ENCODE measurements around the gene GCAT. TPM values are rescaled to one million over a fixed set of nuclear protein-coding genes. Genes with fewer than 3 reads are reported as not detected.

Gene GCAT
- total RNA-seq, 1 donor from 2014 or later = 14.3 TPM

DNA sequence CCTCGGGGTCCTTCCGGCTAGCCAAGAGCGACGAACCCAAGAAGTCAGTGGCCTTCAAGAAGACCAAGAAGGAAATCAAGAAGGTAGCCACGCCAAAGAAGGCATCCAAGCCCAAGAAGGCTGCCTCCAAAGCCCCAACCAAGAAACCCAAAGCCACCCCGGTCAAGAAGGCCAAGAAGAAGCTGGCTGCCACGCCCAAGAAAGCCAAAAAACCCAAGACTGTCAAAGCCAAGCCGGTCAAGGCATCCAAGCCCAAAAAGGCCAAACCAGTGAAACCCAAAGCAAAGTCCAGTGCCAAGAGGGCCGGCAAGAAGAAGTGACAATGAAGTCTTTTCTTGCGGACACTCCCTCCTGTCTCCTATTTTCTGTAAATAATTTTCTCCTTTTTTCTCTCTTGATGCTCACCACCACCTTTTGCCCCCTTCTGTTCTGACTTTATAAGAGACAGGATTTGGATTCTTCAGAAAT lies 1.9 kb upstream of the GCAT start:
- no peak overlapping the region for H2AFZ ChIP-seq (ENCODE audit: low read depth, low read length)

GRCh38 chr22:37806409-37807333 lies 1.1 kb upstream of the GCAT start:
- H2AFZ ChIP-seq (ENCODE audit: low read depth, low read length) = no peak overlapping the region

More for the DNA sequence above, 1.9 kb upstream of the GCAT start:
- Histone ChIP-seq H3K4me3 (ENCODE audit: insufficient read depth, low read depth, low read length) (peak overlapping the region; percentile 55), H3K4me1 (ENCODE audit: insufficient read depth, low read length) (peaks cover 44% of the 10 kb centered on the region), H3K9me3 (ENCODE audit: insufficient read depth, low read depth, low read length) (no peaks in the 10 kb centered on the region), H3K36me3 (ENCODE audit: insufficient read depth, low read length) (peaks cover under 1% of the 10 kb centered on the region), H3K27me3 (ENCODE audit: insufficient read depth, low read length) (no peaks in the 10 kb centered on the region), H4K20me1 (ENCODE audit: insufficient read depth, low read length) (peaks cover 16% of the 10 kb centered on the region), H3K4me2 (ENCODE audit: low read length) (peak overlapping the region; percentile 92), H3K27ac (ENCODE audit: low read depth, low read length) (no peak overlapping the region), H3K79me2 (ENCODE audit: insufficient read depth, low read length) (peaks cover 18% of the 10 kb centered on the region), H3K9ac (ENCODE audit: low read length) (peak overlapping the region; percentile 87)
- no peak for DNase-seq (ENCODE audit: low read depth)
- Mint-ChIP-seq H3K27ac (ENCODE audit: unreplicated experiment) (no peak overlapping the region), H3K27me3 (ENCODE audit: low read depth, unreplicated experiment) (peaks cover 19% of the 10 kb centered on the region), H3K4me1 (ENCODE audit: low read depth, unreplicated experiment) (peaks cover 6% of the 10 kb centered on the region), H3K36me3 (ENCODE audit: low read depth, unreplicated experiment) (peaks cover 1% of the 10 kb centered on the region), H3K9me3 (ENCODE audit: unreplicated experiment) (no peaks in the 10 kb centered on the region), H3K4me3 (ENCODE audit: unreplicated experiment) (peak overlapping the region; percentile 85)
- no peak for FAIRE-seq
- no peak for TF ChIP-seq EZH2 (IDR thresholded peaks at IDR 0.05; ENCODE audit: insufficient read depth, low read length)
- TF ChIP-seq, protein P1, sequence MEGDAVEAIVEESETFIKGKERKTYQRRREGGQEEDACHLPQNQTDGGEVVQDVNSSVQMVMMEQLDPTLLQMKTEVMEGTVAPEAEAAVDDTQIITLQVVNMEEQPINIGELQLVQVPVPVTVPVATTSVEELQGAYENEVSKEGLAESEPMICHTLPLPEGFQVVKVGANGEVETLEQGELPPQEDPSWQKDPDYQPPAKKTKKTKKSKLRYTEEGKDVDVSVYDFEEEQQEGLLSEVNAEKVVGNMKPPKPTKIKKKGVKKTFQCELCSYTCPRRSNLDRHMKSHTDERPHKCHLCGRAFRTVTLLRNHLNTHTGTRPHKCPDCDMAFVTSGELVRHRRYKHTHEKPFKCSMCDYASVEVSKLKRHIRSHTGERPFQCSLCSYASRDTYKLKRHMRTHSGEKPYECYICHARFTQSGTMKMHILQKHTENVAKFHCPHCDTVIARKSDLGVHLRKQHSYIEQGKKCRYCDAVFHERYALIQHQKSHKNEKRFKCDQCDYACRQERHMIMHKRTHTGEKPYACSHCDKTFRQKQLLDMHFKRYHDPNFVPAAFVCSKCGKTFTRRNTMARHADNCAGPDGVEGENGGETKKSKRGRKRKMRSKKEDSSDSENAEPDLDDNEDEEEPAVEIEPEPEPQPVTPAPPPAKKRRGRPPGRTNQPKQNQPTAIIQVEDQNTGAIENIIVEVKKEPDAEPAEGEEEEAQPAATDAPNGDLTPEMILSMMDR (IDR thresholded peaks at IDR 0.05; ENCODE audit: insufficient read depth, low read depth, low read length) = no peak

More at GRCh38 chr22:37806409-37807333, 1.1 kb upstream of the GCAT start:
- H4K20me1 ChIP-seq (ENCODE audit: insufficient read depth, low read length) = peaks cover 16% of the 10 kb centered on the region
- H3K79me2 ChIP-seq (ENCODE audit: insufficient read depth, low read length) = peaks cover 18% of the 10 kb centered on the region
- H3K27me3 ChIP-seq (ENCODE audit: insufficient read depth, low read length) = no peaks in the 10 kb centered on the region
- H3K27ac Mint-ChIP-seq (ENCODE audit: unreplicated experiment) = no peak overlapping the region
- peak overlapping the region; percentile 85 for H3K4me3 Mint-ChIP-seq (ENCODE audit: unreplicated experiment)
- peak overlapping the region; percentile 87 for H3K9ac ChIP-seq (ENCODE audit: low read length)
- peaks cover 1% of the 10 kb centered on the region for H3K36me3 Mint-ChIP-seq (ENCODE audit: low read depth, unreplicated experiment)
- peaks cover 44% of the 10 kb centered on the region for H3K4me1 ChIP-seq (ENCODE audit: insufficient read depth, low read length)
- H3K27me3 Mint-ChIP-seq (ENCODE audit: low read depth, unreplicated experiment) = peaks cover 19% of the 10 kb centered on the region
- TF ChIP-seq, protein P1 (IDR thresholded peaks at IDR 0.05; ENCODE audit: insufficient read depth, low read depth, low read length) = no peak
- TF ChIP-seq EZH2 (IDR thresholded peaks at IDR 0.05; ENCODE audit: insufficient read depth, low read length) = no peak
- peak; percentile 31 for DNase-seq (ENCODE audit: low read depth)
- H3K9me3 ChIP-seq (ENCODE audit: insufficient read depth, low read depth, low read length) = no peaks in the 10 kb centered on the region
- H3K4me2 ChIP-seq (ENCODE audit: low read length) = peak overlapping the region; percentile 92
- H3K36me3 ChIP-seq (ENCODE audit: insufficient read depth, low read length) = peaks cover 2% of the 10 kb centered on the region
- H3K4me1 Mint-ChIP-seq (ENCODE audit: low read depth, unreplicated experiment) = peaks cover 6% of the 10 kb centered on the region
- no peaks in the 10 kb centered on the region for H3K9me3 Mint-ChIP-seq (ENCODE audit: unreplicated experiment)
- no peak for FAIRE-seq
- peak overlapping the region; percentile 76 for H3K4me3 ChIP-seq (ENCODE audit: insufficient read depth, low read depth, low read length)
- peak overlapping the region; percentile 35 for H3K27ac ChIP-seq (ENCODE audit: low read depth, low read length)
